Measurements from ENCODE around the gene C11orf54.

The C11orf54 gene

DNA sequence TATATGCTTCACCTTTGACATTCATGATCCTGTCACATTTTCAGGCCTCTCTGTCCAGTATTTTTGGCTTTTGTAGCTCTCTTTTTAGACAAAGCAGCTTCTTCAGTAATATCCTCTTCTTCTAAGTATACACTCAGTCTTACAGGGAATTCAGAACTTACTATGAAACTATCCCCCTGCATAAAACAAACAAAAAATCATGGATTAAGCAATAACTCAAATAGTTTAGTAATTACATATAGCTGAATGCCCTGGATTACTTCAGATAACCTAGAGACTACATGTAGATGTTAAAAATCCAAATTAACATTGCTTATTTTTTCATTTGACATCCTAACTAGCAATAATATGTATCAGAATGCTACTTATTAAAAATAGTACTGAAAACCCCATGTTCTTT, 5.3 kb upstream of the C11orf54 start:
- Histone ChIP-seq H3K27me3 (ENCODE audit: insufficient read depth, low read length, poor library complexity, severe bottlenecking) (no peaks in the 10 kb centered on the region), H3K4me3 (ENCODE audit: low read length, poor library complexity, severe bottlenecking) (peak overlapping the region; percentile 92), H3K4me2 (ENCODE audit: low read depth, low read length, poor library complexity, severe bottlenecking) (peak overlapping the region; percentile 94), H3K4me1 (ENCODE audit: insufficient read depth, low read length, poor library complexity, severe bottlenecking) (peaks cover 62% of the 10 kb centered on the region), H3K9me3 (ENCODE audit: insufficient read depth, low read depth, low read length) (no peaks in the 10 kb centered on the region), H3F3A (ENCODE audit: low read depth) (0 out of 2 replicates have a peak, but pooled peaks cover 5% of the 10 kb centered on the region), H3K79me2 (ENCODE audit: insufficient read depth, low read length) (peaks cover 85% of the 10 kb centered on the region), H3K9ac (ENCODE audit: low read depth, low read length, poor library complexity, severe bottlenecking) (peak overlapping the region; percentile 95), H3K9me2 (replicated peaks; ENCODE audit: low read depth, low read length) (no peaks in the 10 kb centered on the region), H3K36me3 (ENCODE audit: insufficient read depth, low read length) (peaks cover 80% of the 10 kb centered on the region), H4K20me1 (ENCODE audit: insufficient read depth, low read length, poor library complexity, severe bottlenecking) (peaks cover 100% of the 10 kb centered on the region), H2AFZ (ENCODE audit: low read length) (no peak overlapping the region)
- TF ChIP-seq CTCF (conservative IDR thresholded peaks at IDR 0.05; ENCODE audit: low read length) (no peak), EZH2phosphoT487 (IDR thresholded peaks at IDR 0.05; ENCODE audit: borderline replicate concordance) (no peak)

DNA sequence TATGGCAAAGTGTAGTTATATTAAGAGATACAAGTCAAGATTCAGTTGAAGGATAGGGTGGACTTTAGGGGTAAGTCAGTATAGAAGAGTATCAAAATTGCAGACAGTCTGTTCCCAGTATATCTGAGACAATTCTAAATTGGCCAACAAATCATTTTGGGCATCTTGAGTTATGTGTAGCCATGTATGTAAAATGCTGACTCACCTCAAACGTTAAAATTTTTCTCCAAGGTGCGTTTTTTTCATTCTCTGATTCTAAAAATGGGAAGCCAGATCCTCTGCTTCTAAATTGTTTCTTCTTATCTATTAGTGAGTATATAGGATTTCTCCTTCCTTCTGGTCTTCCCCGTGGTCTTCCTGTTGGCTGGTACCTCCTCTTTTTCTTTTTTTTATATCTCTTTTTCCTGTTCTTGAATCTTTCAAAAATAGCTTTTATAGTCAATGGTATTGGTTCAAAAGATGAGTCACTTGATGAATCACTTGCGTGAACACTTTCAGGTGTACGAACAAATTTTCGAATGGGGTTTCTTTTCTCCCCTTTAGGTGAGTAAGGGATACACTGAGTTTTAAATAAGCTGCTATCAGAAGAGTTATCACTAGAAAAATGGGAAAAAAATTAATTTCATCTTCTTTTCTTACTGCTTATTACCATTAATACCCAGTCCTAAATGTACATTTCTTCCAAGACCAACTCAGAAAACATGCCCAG, 3.4 kb upstream of the C11orf54 start:
- Histone ChIP-seq H4K20me1 (ENCODE audit: insufficient read depth, low read length, poor library complexity, severe bottlenecking) (peaks cover 82% of the 10 kb centered on the region), H3K27me3 (ENCODE audit: insufficient read depth, low read length, poor library complexity, severe bottlenecking) (no peaks in the 10 kb centered on the region), H3K9me2 (replicated peaks; ENCODE audit: low read depth, low read length) (no peaks in the 10 kb centered on the region), H3K4me3 (ENCODE audit: low read length, poor library complexity, severe bottlenecking) (peak overlapping the region; percentile 92), H3F3A (ENCODE audit: low read depth) (0 out of 2 replicates have a peak, but pooled peaks cover 4% of the 10 kb centered on the region), H3K4me1 (ENCODE audit: insufficient read depth, low read length, poor library complexity, severe bottlenecking) (peaks cover 62% of the 10 kb centered on the region), H3K9ac (ENCODE audit: low read depth, low read length, poor library complexity, severe bottlenecking) (peak overlapping the region; percentile 95), H2AFZ (ENCODE audit: low read length) (no peak overlapping the region), H3K4me2 (ENCODE audit: low read depth, low read length, poor library complexity, severe bottlenecking) (peak overlapping the region; percentile 94), H3K36me3 (ENCODE audit: insufficient read depth, low read length) (peaks cover 61% of the 10 kb centered on the region), H3K79me2 (ENCODE audit: insufficient read depth, low read length) (peaks cover 97% of the 10 kb centered on the region), H3K9me3 (ENCODE audit: insufficient read depth, low read depth, low read length) (no peaks in the 10 kb centered on the region)
- TF ChIP-seq EZH2phosphoT487 (IDR thresholded peaks at IDR 0.05; ENCODE audit: borderline replicate concordance) (no peak), CTCF (conservative IDR thresholded peaks at IDR 0.05; ENCODE audit: low read length) (no peak)

DNA sequence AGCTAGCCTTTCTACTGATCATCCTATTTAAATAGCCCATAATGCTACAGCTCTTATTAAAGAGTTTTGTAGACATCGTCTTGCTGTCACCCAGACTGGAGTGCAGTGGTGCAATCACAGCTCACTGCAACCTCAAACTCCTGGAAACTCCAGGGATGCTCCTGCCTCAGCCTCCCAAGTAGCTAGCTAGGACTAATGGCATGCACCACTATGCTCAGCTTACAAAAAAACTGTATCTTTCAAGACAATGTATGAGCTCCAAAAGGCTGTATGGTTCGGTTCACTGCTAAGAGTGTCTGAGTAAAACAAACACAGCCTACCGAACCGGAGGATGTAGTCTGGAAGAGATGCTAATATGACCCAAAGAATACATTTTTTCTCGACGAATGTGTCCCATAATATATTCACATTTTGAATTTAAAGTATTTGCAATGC, 2.8 kb upstream of the C11orf54 start:
- Histone ChIP-seq H3K4me1 (ENCODE audit: insufficient read depth, low read length, poor library complexity, severe bottlenecking) (peaks cover 58% of the 10 kb centered on the region), H3K9ac (ENCODE audit: low read depth, low read length, poor library complexity, severe bottlenecking) (peak overlapping the region; percentile 95), H3K4me3 (ENCODE audit: low read length, poor library complexity, severe bottlenecking) (peak overlapping the region; percentile 92), H3K79me2 (ENCODE audit: insufficient read depth, low read length) (peaks cover 97% of the 10 kb centered on the region), H3K36me3 (ENCODE audit: insufficient read depth, low read length) (peaks cover 55% of the 10 kb centered on the region), H3F3A (ENCODE audit: low read depth) (no peaks in the 10 kb centered on the region), H3K9me2 (replicated peaks; ENCODE audit: low read depth, low read length) (no peaks in the 10 kb centered on the region), H4K20me1 (ENCODE audit: insufficient read depth, low read length, poor library complexity, severe bottlenecking) (peaks cover 75% of the 10 kb centered on the region), H2AFZ (ENCODE audit: low read length) (no peak overlapping the region), H3K27me3 (ENCODE audit: insufficient read depth, low read length, poor library complexity, severe bottlenecking) (no peaks in the 10 kb centered on the region), H3K4me2 (ENCODE audit: low read depth, low read length, poor library complexity, severe bottlenecking) (peak overlapping the region; percentile 94), H3K9me3 (ENCODE audit: insufficient read depth, low read depth, low read length) (no peaks in the 10 kb centered on the region)
- TF ChIP-seq EZH2phosphoT487 (IDR thresholded peaks at IDR 0.05; ENCODE audit: borderline replicate concordance) (no peak), CTCF (conservative IDR thresholded peaks at IDR 0.05; ENCODE audit: low read length) (no peak)
